ENCODE measurements around the gene PDE6B.
"Not testable (repeated sequence)": the region's sequence is repeated elsewhere in the genome, so short reads cannot be mapped to it uniquely, and the experiment has no call there.

Gene PDE6B

GRCh38 chr4:687048-687970 lies 61.9 kb downstream of the PDE6B start:
- DNase-seq, result no peak

GRCh38 chr4:687971-688853 lies 62.8 kb downstream of the PDE6B start:
- DNase-seq, result no peak

GRCh38 chr4:688854-689681 lies 63.7 kb downstream of the PDE6B start, which contains the start of gene SLC49A3:
TSS of gene SLC49A3 (minus strand) at chr4:689151. CDS start at chr4:689127, 24 bp downstream.
- no peak for DNase-seq

- DNase-seq, result no peak
Measured at GRCh38 chr4:689723-690122, 64.3 kb downstream of the PDE6B start.

GRCh38 chr4:692771-693554 lies 67.6 kb downstream of the PDE6B start:
- DNase-seq, result no peak

DNA sequence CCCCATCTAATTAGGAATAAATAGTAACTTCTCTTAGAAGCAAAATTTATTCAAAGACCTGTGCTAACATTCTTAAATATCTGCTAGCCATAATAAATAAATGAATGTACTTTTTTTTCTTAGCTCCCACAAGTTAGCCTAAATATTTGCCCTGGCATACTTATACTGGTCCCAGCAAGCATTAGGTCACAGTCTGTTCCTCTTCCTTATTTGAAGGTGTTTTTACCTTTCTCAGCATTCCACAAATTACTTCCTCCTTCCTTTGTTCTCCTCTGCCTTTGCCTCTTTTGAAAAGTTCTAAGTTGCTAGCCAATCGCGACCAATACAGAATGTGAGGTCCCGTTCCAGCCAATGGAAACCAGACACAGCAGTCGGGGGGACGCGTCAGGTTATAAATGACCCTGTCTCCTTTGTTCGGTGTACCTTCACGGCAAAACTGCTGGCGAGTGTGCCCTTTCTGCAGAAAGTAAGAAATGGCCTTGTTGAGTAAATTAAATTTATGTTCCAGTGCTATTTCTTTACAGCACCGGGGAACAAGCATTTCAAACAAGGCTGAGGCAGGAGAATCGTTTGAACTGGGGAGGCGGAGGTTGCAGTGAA lies 69.1 kb downstream of the PDE6B start:
- not testable (repeated sequence) for DNase-seq

DNA sequence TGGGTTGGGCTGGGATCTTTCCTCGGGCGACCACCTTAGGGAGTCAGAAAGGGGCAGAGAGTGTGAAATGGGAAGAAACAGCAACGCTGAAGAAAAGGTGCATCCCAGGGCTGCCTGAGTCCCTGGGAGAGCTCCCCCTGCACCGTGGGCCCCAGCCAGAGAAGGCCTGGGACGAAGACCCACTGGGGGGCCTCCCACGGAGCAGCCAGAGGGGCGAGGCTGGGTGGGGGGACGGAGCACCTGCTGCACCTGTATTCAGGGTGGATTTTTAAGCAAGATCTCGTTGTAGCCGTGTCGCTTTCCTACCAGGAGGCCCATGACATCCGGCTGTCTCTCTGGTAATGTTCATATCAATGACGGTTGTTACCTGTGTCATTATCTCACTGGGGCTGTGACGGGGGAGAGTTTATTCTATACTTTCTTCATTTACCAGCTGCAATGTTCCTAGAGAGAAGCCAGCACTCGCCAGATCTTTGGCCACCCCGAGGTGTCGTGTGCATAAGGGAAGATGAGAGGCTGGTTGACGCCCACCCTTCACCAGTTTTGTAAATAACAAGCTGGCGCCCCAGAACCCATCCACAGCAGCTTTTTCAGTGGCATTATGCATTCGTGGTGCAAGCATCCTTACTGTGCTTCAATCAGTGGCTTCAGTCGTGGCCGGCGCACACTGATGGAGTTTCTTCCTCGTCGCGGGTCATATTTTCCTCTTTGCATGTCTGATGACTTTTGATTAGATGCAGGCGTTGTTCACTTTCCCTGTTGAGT lies 74.6 kb downstream of the PDE6B start:
- DNase-seq, result no peak

DNA sequence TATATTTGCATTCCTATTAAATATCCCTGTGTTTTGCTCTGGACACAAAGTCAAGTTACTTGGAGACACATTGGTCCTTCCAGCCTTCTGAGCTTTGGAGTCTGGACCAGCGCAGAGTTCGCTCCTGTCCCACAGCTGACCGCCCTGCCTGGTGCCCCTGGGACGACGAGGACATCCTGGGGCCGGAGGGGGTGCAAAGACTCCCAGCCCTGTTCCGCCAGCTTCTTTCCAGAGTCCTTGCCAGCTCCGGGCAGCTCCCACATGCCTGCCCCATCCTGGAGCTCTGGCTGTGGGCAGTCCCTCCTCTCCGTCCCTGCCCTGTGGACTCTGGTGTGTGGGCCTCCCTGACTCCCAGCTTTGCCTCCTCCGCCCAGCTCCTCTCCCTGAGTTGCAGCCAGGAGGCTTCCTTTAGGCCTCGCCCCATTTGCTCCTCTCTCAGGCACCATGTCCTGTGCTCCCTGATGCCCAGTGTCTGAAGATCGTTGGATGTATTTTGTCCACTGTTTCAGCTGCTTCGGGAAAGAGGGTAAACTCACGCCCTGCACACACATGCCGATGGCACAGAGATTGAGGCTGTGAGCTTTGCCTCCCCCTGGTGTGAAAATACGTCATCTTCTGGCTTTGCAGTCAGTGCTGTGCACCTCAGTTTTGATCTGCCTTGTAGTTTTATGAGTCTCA lies 75.4 kb downstream of the PDE6B start:
- DNase-seq, result no peak

- no peak for DNase-seq
Measured at GRCh38 chr4:702618-703048, 77.3 kb downstream of the PDE6B start.

DNA sequence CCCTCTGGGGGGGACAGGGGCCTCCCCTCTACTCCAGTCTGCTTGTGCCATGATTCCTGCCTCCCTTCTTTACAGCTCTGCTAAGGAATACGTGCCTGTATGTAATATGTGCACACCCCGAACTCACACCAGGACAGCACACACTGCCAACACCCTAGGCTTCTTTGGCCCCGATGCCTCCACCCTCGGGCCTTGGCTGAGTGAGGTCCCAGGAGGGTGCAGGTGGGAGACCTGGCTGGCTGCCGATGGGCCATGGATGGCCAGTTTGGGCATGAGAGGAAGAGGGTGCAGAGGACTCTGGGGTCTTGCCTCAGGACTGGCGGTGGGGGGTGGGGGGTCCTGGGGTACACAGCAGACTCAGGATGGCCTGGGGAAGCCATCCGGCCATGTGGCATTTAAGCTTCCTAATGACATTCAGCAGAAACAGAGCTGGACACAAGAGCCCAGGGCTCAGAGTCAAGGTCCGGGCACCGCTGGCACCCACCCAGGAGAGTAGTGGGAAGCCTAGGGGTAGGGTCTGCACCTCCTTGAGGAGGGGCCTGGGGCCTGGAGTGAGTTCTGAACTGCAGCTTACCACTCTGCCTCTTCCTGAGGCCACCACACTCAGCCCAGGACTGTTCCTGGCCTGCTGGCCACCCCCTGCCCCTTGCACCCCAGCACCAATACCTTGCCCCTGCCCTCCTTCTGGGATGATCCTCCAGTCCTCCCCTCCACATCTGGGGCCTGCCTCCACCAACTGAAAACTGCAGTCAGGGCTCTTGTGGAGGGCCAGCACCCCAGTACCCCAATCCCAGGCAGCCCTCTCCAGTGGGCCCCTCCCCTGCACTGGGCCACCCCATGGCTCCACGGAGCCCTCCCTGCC lies 78.2 kb downstream of the PDE6B start:
- no peak for DNase-seq

- no peak for DNase-seq
Measured at GRCh38 chr4:704198-704891, 79.0 kb downstream of the PDE6B start.

GRCh38 chr4:704971-705277 lies 79.6 kb downstream of the PDE6B start:
- no peak for DNase-seq

DNA sequence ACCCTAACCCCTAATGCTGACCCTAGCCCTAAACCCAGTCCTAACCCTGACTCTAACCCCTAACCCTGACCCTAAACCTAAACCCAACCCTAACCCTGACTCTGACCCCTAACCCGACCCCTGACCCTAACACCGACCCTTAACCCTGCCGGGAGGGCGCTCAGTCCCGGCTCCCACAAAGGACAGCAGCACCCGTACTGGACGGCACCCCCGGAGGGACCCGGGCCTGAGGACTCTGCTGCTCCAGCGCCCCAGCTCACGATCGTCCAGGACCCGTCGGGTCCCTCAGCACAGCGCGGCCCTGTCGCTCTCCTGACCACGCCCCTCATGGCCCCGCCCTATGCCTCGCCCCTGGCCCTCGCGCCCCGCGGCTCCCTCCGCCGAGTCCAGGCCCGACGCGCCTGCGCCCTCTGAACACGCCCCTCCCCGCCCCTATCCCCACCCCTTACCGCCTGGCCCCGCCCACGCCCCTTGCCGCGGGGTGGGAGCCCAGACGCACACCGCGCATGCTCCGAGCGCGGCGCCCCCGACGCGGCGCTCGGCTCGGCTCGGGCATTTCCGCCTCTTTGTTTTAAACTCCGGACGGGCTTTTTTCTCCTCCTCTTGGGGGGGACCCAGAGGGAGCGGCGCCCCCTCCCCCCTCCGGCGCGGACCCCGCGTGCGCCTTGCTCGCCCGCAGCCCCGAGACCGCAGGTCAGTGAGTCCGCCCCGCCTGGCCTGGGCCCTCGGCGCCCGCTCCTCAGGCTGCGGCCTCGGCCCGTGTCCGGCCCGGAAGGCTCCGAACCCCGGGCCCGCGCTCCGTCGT lies 80.1 kb downstream of the PDE6B start, which contains the start of gene PCGF3:
PCGF3 (plus strand) TSS at position 555 of the 805 bp plus-strand sequence. CDS start 27,849 bp downstream, outside the sequence.
- peak; percentile 59 to 66 for DNase-seq

DNA sequence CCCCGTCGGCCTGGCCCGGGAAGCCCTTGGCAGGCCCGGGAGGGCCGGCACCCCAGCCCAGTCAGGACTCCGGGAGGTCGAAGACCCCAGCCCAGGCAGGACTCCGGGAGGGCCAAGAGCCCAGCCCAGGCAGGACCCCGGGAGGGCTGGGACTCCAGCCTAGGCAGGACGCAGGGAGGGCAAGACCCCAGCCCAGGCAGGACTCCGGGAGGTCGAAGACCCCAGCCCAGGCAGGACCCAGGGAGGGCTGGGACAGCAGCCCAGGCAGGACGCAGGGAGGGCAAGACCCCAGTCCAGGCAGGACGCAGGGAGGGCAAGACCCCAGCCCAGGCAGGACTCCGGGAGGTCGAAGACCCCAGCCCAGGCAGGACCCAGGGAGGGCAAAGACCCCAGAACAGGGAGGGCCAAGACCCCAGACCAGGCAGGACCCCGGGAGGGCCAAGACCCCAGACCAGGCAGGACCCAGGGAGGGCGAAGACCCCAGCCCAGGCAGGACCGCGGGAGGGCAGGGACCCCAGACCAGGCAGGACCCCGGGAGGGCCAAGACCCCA lies 80.8 kb downstream of the PDE6B start:
- not testable (repeated sequence) for DNase-seq

GRCh38 chr4:706834-707598 lies 81.6 kb downstream of the PDE6B start:
- DNase-seq, result no peak

GRCh38 chr4:707929-708630 lies 82.7 kb downstream of the PDE6B start:
- no peak for DNase-seq
